ENCODE data around the gene MACROD2. TPM values are rescaled to one million over a fixed set of nuclear protein-coding genes. Genes with fewer than 3 reads are reported as not detected.

The MACROD2 gene
- total RNA-seq, 1 donor from 2014 or later: 6.4 TPM

DNA sequence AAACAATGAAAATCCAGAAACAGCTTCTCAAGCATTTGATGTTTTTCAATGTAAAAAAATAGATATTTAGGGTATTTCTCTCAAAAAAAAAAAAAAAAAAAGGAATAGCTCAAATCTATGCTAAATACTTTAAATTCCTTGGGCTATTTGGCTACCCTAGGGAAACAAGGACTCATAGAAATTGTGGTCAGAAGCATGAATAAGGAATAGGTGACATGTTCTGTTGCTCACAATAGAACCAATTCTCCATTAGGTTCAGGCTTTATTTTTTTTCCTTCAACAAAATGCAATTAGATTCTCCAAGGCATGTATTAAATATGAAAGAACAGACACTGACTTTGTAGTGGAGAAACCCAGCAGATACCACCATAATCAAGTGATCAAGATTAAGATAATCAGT lies 1246.4 kb downstream of the MACROD2 start:
- TF ChIP-seq CTCF (conservative IDR thresholded peaks at IDR 0.05): no peak
- Mint-ChIP-seq H3K27ac (ENCODE audit: unreplicated experiment) (no peak overlapping the region), H3K9me3 (no peaks in the 10 kb centered on the region), H3K27me3 (ENCODE audit: low read depth) (no peaks in the 10 kb centered on the region), H3K4me1 (peaks cover 4% of the 10 kb centered on the region), H3K4me3 (no peak overlapping the region), H3K36me3 (ENCODE audit: low read depth) (no peaks in the 10 kb centered on the region)
- no peak for DNase-seq (ENCODE audit: low read depth, low spot score)

DNA sequence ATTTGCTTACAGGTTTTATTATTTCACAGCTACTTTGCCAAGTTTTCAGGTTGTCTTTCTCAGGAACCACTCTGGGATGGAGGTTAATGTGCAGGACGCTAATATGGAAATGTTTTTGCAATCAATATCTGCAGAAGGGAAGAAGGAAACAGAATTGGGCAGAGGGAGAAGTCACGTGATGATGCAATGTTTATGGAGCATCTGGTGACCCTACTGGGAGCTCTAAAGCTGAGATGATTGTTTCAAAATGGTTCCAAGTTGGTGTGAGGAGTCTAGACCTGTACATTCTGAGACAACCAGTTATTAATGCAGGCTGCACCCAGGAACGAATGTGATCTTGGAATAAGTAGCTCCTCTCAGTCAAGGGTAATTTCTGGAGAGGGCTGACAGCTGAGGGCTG lies 1247.5 kb downstream of the MACROD2 start:
- H3K9me3 Mint-ChIP-seq: no peaks in the 10 kb centered on the region
- H3K4me1 Mint-ChIP-seq: no peaks in the 10 kb centered on the region
- no peaks in the 10 kb centered on the region for H3K36me3 Mint-ChIP-seq (ENCODE audit: low read depth)
- H3K4me3 Mint-ChIP-seq: no peak overlapping the region
- no peak for TF ChIP-seq CTCF (conservative IDR thresholded peaks at IDR 0.05)
- H3K27me3 Mint-ChIP-seq (ENCODE audit: low read depth): no peaks in the 10 kb centered on the region
- H3K27ac Mint-ChIP-seq (ENCODE audit: unreplicated experiment): no peak overlapping the region
- no peak for DNase-seq (ENCODE audit: low read depth, low spot score)

- H3K36me3 Mint-ChIP-seq (ENCODE audit: low read depth): no peaks in the 10 kb centered on the region
- H3K27ac Mint-ChIP-seq (ENCODE audit: unreplicated experiment): no peak overlapping the region
- peaks cover 4% of the 10 kb centered on the region for H3K9me3 Mint-ChIP-seq
- H3K4me1 Mint-ChIP-seq: peaks cover 5% of the 10 kb centered on the region
- no peak overlapping the region for H3K4me3 Mint-ChIP-seq
- no peaks in the 10 kb centered on the region for H3K27me3 Mint-ChIP-seq (ENCODE audit: low read depth)
- no peak for TF ChIP-seq CTCF (conservative IDR thresholded peaks at IDR 0.05)
- DNase-seq (ENCODE audit: low read depth, low spot score): no peak
Observed at GRCh38 chr20:15245896-15246295, 1250.6 kb downstream of the MACROD2 start.

GRCh38 chr20:15248618-15249395 lies 1253.5 kb downstream of the MACROD2 start:
- H3K36me3 Mint-ChIP-seq (ENCODE audit: low read depth): no peaks in the 10 kb centered on the region
- DNase-seq (ENCODE audit: low read depth, low spot score): no peak
- no peak overlapping the region for H3K27ac Mint-ChIP-seq (ENCODE audit: unreplicated experiment)
- no peak overlapping the region for H3K4me3 Mint-ChIP-seq
- peaks cover 5% of the 10 kb centered on the region for H3K4me1 Mint-ChIP-seq
- no peak for TF ChIP-seq CTCF (conservative IDR thresholded peaks at IDR 0.05)
- H3K9me3 Mint-ChIP-seq: peaks cover 4% of the 10 kb centered on the region
- H3K27me3 Mint-ChIP-seq (ENCODE audit: low read depth): no peaks in the 10 kb centered on the region

GRCh38 chr20:15251171-15251570 lies 1255.9 kb downstream of the MACROD2 start:
- H3K27ac Mint-ChIP-seq (ENCODE audit: unreplicated experiment): no peak overlapping the region
- peaks cover 4% of the 10 kb centered on the region for H3K9me3 Mint-ChIP-seq
- TF ChIP-seq CTCF (conservative IDR thresholded peaks at IDR 0.05): no peak
- no peak overlapping the region for H3K4me3 Mint-ChIP-seq
- H3K4me1 Mint-ChIP-seq: peaks cover 5% of the 10 kb centered on the region
- no peaks in the 10 kb centered on the region for H3K27me3 Mint-ChIP-seq (ENCODE audit: low read depth)
- no peaks in the 10 kb centered on the region for H3K36me3 Mint-ChIP-seq (ENCODE audit: low read depth)
- DNase-seq (ENCODE audit: low read depth, low spot score): no peak

Data from neural crest cell (in vitro differentiated cells).